PC-3 (cell line): Measurements from ENCODE around the gene TMEM131L.

ENCODE experiments used
- CTCF ChIP-seq: fragments of 300-600 bp; sonication (generic); conservative IDR thresholded peaks from 2 replicates; pipeline ENCODE4 v1.5.1; 2017; ENCODE audit warnings: antibody characterized with exemption, low read depth, mild to moderate bottlenecking, low read length
- EZH2phosphoT487 ChIP-seq: fragments of 300-600 bp; sonication (generic); IDR thresholded peaks from 2 replicates; pipeline ENCODE4 v1.6.1; 2018; ENCODE audit warnings: mild to moderate bottlenecking, antibody characterized with exemption, low read length, borderline replicate concordance

GRCh38 chr4:153468587-153468986 lies 2.4 kb downstream of the TMEM131L start:
- no peak for TF ChIP-seq CTCF
- TF ChIP-seq EZH2phosphoT487, result no peak
